Measurements from ENCODE around the gene OLFM1. TPM values are rescaled to one million over a fixed set of nuclear protein-coding genes. Genes with fewer than 3 reads are reported as not detected.

The OLFM1 gene
- polyA plus RNA-seq, 1 donor (not counting 4 experiments of a cell fraction or from before 2014, with no cell fraction given): 0.25 TPM

DNA sequence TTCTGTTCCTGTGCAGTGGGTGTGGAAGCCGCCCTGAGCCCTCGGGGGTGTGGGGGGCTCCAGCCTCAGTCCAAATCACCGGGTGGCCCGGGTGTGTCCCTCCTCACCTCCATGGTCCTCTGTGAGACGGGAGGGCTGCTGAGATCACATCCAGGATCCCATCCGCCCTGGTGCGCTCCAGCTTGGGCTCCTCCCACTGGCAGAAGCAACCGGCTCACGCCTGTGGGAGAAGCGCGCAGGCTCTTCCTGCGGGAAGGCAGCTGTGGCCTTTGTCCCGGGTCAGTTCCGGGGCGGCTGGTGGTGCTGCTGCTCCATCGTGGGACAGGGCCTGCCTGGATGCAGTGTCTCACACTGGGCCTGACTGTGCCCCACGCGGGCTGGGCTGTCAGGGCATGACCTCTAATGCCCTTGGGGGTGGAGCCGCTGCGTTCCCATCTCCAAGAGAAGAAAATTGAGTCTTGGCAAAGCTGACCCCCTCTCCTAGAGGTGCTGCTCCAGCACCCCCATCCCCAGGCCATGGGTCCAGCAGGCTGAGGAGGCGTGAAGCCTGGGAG, 18.5 kb downstream of the OLFM1 start:
- FAIRE-seq (no peak), DNase-seq (ENCODE audit: low read depth, low spot score) (no peak)
- no peak overlapping the region for H2AFZ ChIP-seq (ENCODE audit: control insufficient read depth, low read length)
- no peaks in the 10 kb centered on the region for H3K4me1 ChIP-seq (ENCODE audit: control insufficient read depth, extremely low read depth, insufficient read depth, low read length)
- H3K36me3 ChIP-seq (ENCODE audit: control insufficient read depth in 2 of 2, extremely low read depth in 1 of 2, insufficient read depth in 2 of 2, low read length in 2 of 2): no peaks in the 10 kb centered on the region
- TF ChIP-seq, protein P1, sequence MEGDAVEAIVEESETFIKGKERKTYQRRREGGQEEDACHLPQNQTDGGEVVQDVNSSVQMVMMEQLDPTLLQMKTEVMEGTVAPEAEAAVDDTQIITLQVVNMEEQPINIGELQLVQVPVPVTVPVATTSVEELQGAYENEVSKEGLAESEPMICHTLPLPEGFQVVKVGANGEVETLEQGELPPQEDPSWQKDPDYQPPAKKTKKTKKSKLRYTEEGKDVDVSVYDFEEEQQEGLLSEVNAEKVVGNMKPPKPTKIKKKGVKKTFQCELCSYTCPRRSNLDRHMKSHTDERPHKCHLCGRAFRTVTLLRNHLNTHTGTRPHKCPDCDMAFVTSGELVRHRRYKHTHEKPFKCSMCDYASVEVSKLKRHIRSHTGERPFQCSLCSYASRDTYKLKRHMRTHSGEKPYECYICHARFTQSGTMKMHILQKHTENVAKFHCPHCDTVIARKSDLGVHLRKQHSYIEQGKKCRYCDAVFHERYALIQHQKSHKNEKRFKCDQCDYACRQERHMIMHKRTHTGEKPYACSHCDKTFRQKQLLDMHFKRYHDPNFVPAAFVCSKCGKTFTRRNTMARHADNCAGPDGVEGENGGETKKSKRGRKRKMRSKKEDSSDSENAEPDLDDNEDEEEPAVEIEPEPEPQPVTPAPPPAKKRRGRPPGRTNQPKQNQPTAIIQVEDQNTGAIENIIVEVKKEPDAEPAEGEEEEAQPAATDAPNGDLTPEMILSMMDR (optimal IDR thresholded peaks at IDR 0.05 in 1 of 3, IDR thresholded peaks at IDR 0.05 in 1 of 3, conservative IDR thresholded peaks at IDR 0.05 in 1 of 3; ENCODE audit: extremely low read depth in 1 of 3, insufficient read depth in 2 of 3, low read length in 3 of 3): no peak
- TF ChIP-seq EZH2 (IDR thresholded peaks at IDR 0.05; ENCODE audit: low read length): no peak
- no peaks in the 10 kb centered on the region for H3K9me1 ChIP-seq (ENCODE audit: control insufficient read depth, extremely low read depth, insufficient read depth, low read length)
- H3K4me2 ChIP-seq (ENCODE audit: control insufficient read depth, extremely low read depth, insufficient read depth, low read depth, low read length): no peak overlapping the region
- H3K9me3 ChIP-seq (ENCODE audit: control insufficient read depth, low read depth, low read length): no peaks in the 10 kb centered on the region
- no peak overlapping the region for H3K27ac ChIP-seq (ENCODE audit: control insufficient read depth, insufficient read depth, low read length)
- peaks cover 14% of the 10 kb centered on the region for H3K27me3 ChIP-seq (ENCODE audit: control insufficient read depth, extremely low read depth, insufficient read depth, low read length)
- H3K4me3 ChIP-seq (ENCODE audit: control insufficient read depth in 2 of 3, extremely low read depth in 1 of 3, insufficient read depth in 2 of 3, low read depth in 1 of 3, low read length in 3 of 3): no peak overlapping the region
- no peak overlapping the region for H3K9ac ChIP-seq (ENCODE audit: control insufficient read depth, extremely low read depth, insufficient read depth, low read length)
- H3K79me2 ChIP-seq (ENCODE audit: control insufficient read depth, insufficient read depth, low read length): no peaks in the 10 kb centered on the region
- dilution Hi-C loops (cut with MboI; ENCODE audit: extremely low pct_ligation_motif_present, low sequenced_read_pairs): no loop called here
- no peaks in the 10 kb centered on the region for H4K20me1 ChIP-seq (ENCODE audit: control insufficient read depth, extremely low read depth, insufficient read depth, low read length)

GRCh38 chr9:135106551-135107270, 19.2 kb downstream of the OLFM1 start:
- FAIRE-seq: no peak
- no peaks in the 10 kb centered on the region for H4K20me1 ChIP-seq (ENCODE audit: control insufficient read depth, extremely low read depth, insufficient read depth, low read length)
- no peak overlapping the region for H3K4me3 ChIP-seq (ENCODE audit: control insufficient read depth in 2 of 3, extremely low read depth in 1 of 3, insufficient read depth in 2 of 3, low read depth in 1 of 3, low read length in 3 of 3)
- no peak overlapping the region for H2AFZ ChIP-seq (ENCODE audit: control insufficient read depth, low read length)
- H3K4me2 ChIP-seq (ENCODE audit: control insufficient read depth, extremely low read depth, insufficient read depth, low read depth, low read length): no peak overlapping the region
- no peaks in the 10 kb centered on the region for H3K36me3 ChIP-seq (ENCODE audit: control insufficient read depth in 2 of 2, extremely low read depth in 1 of 2, insufficient read depth in 2 of 2, low read length in 2 of 2)
- no peak overlapping the region for H3K27ac ChIP-seq (ENCODE audit: control insufficient read depth, insufficient read depth, low read length)
- H3K9ac ChIP-seq (ENCODE audit: control insufficient read depth, extremely low read depth, insufficient read depth, low read length): no peak overlapping the region
- no peaks in the 10 kb centered on the region for H3K9me1 ChIP-seq (ENCODE audit: control insufficient read depth, extremely low read depth, insufficient read depth, low read length)
- no peak for TF ChIP-seq EZH2 (IDR thresholded peaks at IDR 0.05; ENCODE audit: low read length)
- TF ChIP-seq, protein P1 (optimal IDR thresholded peaks at IDR 0.05 in 1 of 3, IDR thresholded peaks at IDR 0.05 in 1 of 3, conservative IDR thresholded peaks at IDR 0.05 in 1 of 3; ENCODE audit: extremely low read depth in 1 of 3, insufficient read depth in 2 of 3, low read length in 3 of 3): no peak
- H3K4me1 ChIP-seq (ENCODE audit: control insufficient read depth, extremely low read depth, insufficient read depth, low read length): no peaks in the 10 kb centered on the region
- no peaks in the 10 kb centered on the region for H3K9me3 ChIP-seq (ENCODE audit: control insufficient read depth, low read depth, low read length)
- no peaks in the 10 kb centered on the region for H3K79me2 ChIP-seq (ENCODE audit: control insufficient read depth, insufficient read depth, low read length)
- DNase-seq (ENCODE audit: low read depth, low spot score): no peak
- dilution Hi-C loops (cut with MboI; ENCODE audit: extremely low pct_ligation_motif_present, low sequenced_read_pairs): no loop called here
- peaks cover 9% of the 10 kb centered on the region for H3K27me3 ChIP-seq (ENCODE audit: control insufficient read depth, extremely low read depth, insufficient read depth, low read length)

Measured in keratinocyte (primary cell).